ENCODE data around the gene WASL. TPM values are rescaled to one million over a fixed set of nuclear protein-coding genes. Genes with fewer than 3 reads are reported as not detected.

WASL gene
- total RNA-seq, 1 experiment from 2014 or later, result 32.1 TPM

DNA sequence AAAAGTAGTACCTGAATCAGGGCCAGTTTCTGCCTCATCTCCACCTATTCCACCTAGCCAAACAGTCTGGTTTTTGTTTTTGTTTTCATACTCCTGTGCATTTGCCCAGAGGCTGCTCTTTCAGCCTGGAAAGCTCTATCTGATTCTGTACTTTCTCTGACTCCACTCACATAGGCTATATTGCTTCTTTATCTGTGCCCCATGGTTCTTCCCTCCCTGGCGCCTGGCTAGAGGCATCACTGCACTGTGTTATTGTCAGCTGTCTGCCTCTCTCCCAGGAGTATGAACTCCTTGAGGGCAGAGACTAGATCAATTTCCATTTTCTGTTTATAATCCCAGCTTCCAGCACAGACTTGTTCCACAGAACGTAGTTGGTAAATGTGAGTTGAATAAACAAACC is 98.2 kb downstream of the WASL start:
- no peak for DNase-seq (ENCODE audit: low spot score)
- BruUV-seq (replicated peaks), result no TSS peak
- no peaks in the 10 kb centered on the region for H3K27me3 ChIP-seq (replicated peaks; ENCODE audit: insufficient read depth, low read depth, low read length, poor library complexity)
- H3K27ac ChIP-seq (ENCODE audit: low read depth, low read length, poor library complexity, severe bottlenecking), result no peak overlapping the region
- no peaks in the 10 kb centered on the region for H3K36me3 ChIP-seq (ENCODE audit: insufficient read depth, low read length, poor library complexity, severe bottlenecking)
- ChIA-PET POLR2A (ENCODE audit: low non-redundant PET) (no interaction called here), CTCF (no interaction called here)
- H3K9me3 ChIP-seq (ENCODE audit: low read depth, low read length, poor library complexity, severe bottlenecking), result no peaks in the 10 kb centered on the region
- intact Hi-C loops (cut with micrococcal nuclease; ENCODE audit: unreplicated experiment), result no loop called here
- no peak overlapping the region for H3K4me3 ChIP-seq (ENCODE audit: low read depth, low read length, poor library complexity, severe bottlenecking)
- H3K4me1 ChIP-seq (ENCODE audit: insufficient read depth, low read length, poor library complexity, severe bottlenecking), result no peaks in the 10 kb centered on the region
- TF ChIP-seq, protein P1, sequence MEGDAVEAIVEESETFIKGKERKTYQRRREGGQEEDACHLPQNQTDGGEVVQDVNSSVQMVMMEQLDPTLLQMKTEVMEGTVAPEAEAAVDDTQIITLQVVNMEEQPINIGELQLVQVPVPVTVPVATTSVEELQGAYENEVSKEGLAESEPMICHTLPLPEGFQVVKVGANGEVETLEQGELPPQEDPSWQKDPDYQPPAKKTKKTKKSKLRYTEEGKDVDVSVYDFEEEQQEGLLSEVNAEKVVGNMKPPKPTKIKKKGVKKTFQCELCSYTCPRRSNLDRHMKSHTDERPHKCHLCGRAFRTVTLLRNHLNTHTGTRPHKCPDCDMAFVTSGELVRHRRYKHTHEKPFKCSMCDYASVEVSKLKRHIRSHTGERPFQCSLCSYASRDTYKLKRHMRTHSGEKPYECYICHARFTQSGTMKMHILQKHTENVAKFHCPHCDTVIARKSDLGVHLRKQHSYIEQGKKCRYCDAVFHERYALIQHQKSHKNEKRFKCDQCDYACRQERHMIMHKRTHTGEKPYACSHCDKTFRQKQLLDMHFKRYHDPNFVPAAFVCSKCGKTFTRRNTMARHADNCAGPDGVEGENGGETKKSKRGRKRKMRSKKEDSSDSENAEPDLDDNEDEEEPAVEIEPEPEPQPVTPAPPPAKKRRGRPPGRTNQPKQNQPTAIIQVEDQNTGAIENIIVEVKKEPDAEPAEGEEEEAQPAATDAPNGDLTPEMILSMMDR (conservative IDR thresholded peaks at IDR 0.05; ENCODE audit: low read depth, low read length), result no peak
- TF ChIP-seq EZH2 (IDR thresholded peaks at IDR 0.05; ENCODE audit: borderline replicate concordance, low read depth, low read length, poor library complexity, severe bottlenecking), result no peak

DNA sequence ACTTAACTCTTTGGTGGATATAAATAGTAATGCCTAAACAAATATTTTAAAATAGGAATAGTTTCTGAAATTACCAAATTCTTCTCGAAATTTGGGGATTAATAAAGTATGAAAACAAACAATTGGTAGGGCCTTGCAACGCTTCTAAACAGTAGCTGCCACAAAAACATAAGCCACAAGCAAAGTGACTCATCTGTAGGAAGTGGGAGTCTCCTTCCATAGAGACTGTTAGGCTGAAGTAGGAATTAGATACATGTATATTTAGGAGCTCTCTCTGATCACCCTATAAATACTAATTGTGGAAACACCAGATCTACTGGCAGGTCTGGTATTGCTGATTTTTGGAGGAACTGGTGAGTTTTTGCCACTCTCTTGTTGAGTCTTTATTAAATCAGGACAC is 98.8 kb downstream of the WASL start:
- no peak for TF ChIP-seq EZH2 (IDR thresholded peaks at IDR 0.05; ENCODE audit: borderline replicate concordance, low read depth, low read length, poor library complexity, severe bottlenecking)
- TF ChIP-seq, protein P1 (conservative IDR thresholded peaks at IDR 0.05; ENCODE audit: low read depth, low read length), result no peak
- Histone ChIP-seq H3K9me3 (ENCODE audit: low read depth, low read length, poor library complexity, severe bottlenecking) (no peaks in the 10 kb centered on the region), H3K27me3 (replicated peaks; ENCODE audit: insufficient read depth, low read depth, low read length, poor library complexity) (no peaks in the 10 kb centered on the region), H3K4me1 (ENCODE audit: insufficient read depth, low read length, poor library complexity, severe bottlenecking) (peaks cover under 1% of the 10 kb centered on the region), H3K4me3 (ENCODE audit: low read depth, low read length, poor library complexity, severe bottlenecking) (no peak overlapping the region), H3K27ac (ENCODE audit: low read depth, low read length, poor library complexity, severe bottlenecking) (no peak overlapping the region), H3K36me3 (ENCODE audit: insufficient read depth, low read length, poor library complexity, severe bottlenecking) (no peaks in the 10 kb centered on the region)
- BruUV-seq (replicated peaks), result no TSS peak
- ChIA-PET POLR2A (ENCODE audit: low non-redundant PET) (no interaction called here), CTCF (no interaction called here)
- no peak for DNase-seq (ENCODE audit: low spot score)
- intact Hi-C loops (cut with micrococcal nuclease; ENCODE audit: unreplicated experiment), result no loop called here

DNA sequence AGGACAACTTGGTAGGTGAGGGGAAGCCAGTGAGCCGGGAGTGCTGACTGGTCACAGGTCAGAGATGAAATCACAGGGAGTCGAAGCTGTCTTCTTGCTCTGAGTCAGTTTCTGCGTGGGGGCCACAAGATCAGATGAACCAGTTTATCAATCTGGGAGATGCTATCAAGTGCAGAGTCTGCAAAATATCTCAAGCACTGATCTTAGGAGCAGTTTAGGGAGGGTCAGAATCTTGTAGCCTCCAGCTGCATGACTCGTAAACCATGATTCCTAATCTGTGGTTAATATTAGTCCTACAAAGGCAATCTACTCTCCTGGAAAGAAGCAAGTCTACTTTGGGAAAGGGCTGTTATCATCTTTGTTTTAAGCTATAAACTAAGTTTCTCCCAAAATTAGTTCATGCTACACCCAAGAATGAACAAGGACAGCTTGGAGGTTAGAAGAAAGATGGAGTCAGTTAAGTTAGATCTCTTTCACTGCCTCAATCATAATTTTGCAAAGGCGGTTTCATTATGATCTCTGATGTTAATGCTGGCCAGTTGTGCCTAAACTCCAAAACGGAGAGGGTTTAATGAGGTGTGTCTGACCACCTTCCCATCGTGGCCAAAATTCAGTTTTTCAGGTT is 101.6 kb downstream of the WASL start:
- H3K4me1 ChIP-seq (ENCODE audit: insufficient read depth, low read length, poor library complexity, severe bottlenecking), result peaks cover 22% of the 10 kb centered on the region
- BruUV-seq (replicated peaks), result no TSS peak
- POLR2A ChIA-PET (ENCODE audit: low non-redundant PET), result no interaction called here
- no peaks in the 10 kb centered on the region for H3K27me3 ChIP-seq (replicated peaks; ENCODE audit: insufficient read depth, low read depth, low read length, poor library complexity)
- H3K4me3 ChIP-seq (ENCODE audit: low read depth, low read length, poor library complexity, severe bottlenecking), result no peak overlapping the region
- intact Hi-C loops (cut with micrococcal nuclease; ENCODE audit: unreplicated experiment), result no loop called here
- no peak for TF ChIP-seq EZH2 (IDR thresholded peaks at IDR 0.05; ENCODE audit: borderline replicate concordance, low read depth, low read length, poor library complexity, severe bottlenecking)
- TF ChIP-seq, protein P1 (conservative IDR thresholded peaks at IDR 0.05; ENCODE audit: low read depth, low read length), result no peak
- H3K27ac ChIP-seq (ENCODE audit: low read depth, low read length, poor library complexity, severe bottlenecking), result no peak overlapping the region
- CTCF ChIA-PET, result no interaction called here
- no peak for DNase-seq (ENCODE audit: low spot score)
- H3K36me3 ChIP-seq (ENCODE audit: insufficient read depth, low read length, poor library complexity, severe bottlenecking), result no peaks in the 10 kb centered on the region
- H3K9me3 ChIP-seq (ENCODE audit: low read depth, low read length, poor library complexity, severe bottlenecking), result no peaks in the 10 kb centered on the region

Measured in A673 (cell line).